HG03025 (cell line): ENCODE results near the gene KCNH2.

Experiments used
- ATAC-seq: cut with Tn5 transposase; IDR thresholded peaks from one replicate; pipeline ENCODE4 v1.9.1; 2021; ENCODE audit warnings: mild to moderate bottlenecking, moderate library complexity; ENCODE audit not compliant: unreplicated experiment, low FRiP score

Gene KCNH2

DNA sequence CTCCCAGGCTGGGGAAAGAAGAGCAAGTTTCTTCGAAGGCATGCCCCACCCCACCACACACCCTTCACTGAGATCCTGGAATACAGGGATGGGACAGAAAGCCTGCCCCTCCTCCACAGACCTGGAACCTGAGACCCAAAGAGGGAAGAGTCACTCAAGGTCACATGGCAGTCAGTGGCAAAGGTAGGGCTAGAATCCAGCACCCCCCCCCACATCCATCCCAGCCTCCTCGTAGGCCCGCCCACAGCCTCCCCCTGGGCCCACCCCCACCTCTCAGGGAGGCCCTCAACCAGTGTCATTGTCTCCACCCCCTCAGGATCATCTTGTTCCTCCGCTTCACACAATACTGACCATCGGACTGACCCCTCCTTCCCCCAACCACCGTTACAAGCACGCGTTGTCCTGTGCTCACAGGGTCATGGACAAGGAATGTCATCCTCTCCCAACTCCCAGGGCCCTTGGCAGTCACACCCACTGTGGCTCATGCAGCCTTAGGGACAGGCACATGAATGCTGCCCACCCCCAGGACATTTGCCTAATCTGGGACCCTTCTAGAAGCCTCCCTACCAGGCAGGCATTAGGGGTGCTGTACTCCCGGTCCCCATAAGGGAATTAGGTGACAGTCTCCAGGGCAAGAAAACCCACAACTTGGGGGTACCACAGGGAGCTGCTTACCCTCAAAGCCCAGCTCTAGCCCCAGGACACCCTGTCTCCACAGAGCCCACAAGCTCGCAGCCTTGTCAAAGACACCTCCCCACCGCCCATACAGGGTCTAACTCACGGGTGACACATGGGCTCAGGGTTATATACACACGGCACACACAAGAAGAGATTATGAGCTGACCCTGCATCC lies 1.4 kb downstream of the KCNH2 start:
- no peak for ATAC-seq

DNA sequence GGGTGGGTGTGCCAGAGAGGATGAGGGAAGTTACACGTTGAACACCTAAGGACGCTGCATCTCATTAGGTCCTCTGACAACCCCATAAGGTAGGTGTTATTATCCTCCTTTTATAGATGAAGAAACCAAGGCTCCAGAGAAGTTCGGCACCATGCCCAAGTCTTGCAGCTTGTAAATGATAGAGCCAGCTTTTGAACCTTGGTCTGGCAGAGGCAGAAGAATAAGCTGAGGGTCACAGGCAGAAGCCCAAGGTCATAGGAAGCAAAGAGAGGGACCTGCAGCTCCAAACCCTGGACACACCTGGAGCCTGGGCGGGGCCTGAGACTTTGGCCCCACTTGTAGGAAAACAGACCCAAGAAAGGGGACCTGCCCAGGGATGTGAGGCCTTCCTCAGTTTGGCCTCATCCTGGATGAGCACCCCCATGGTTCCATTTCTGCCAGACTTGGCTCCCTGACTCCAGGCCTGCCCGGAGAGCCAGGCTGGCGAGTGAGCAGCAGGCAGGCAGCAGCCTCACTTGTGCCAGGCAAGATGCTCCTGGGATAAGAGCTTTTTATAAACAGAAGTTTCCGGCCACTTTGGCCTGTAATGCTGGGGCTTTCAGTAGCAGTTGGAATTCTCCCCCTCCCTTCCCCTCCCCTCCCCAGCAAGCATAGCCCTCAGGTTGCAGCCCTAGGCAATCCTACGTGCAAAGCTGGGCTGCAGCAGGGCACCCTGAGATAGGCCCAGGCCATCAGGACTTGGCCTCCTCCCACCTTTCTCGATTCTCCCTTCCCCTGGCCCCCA lies 2.4 kb downstream of the KCNH2 start:
- ATAC-seq = no peak

DNA sequence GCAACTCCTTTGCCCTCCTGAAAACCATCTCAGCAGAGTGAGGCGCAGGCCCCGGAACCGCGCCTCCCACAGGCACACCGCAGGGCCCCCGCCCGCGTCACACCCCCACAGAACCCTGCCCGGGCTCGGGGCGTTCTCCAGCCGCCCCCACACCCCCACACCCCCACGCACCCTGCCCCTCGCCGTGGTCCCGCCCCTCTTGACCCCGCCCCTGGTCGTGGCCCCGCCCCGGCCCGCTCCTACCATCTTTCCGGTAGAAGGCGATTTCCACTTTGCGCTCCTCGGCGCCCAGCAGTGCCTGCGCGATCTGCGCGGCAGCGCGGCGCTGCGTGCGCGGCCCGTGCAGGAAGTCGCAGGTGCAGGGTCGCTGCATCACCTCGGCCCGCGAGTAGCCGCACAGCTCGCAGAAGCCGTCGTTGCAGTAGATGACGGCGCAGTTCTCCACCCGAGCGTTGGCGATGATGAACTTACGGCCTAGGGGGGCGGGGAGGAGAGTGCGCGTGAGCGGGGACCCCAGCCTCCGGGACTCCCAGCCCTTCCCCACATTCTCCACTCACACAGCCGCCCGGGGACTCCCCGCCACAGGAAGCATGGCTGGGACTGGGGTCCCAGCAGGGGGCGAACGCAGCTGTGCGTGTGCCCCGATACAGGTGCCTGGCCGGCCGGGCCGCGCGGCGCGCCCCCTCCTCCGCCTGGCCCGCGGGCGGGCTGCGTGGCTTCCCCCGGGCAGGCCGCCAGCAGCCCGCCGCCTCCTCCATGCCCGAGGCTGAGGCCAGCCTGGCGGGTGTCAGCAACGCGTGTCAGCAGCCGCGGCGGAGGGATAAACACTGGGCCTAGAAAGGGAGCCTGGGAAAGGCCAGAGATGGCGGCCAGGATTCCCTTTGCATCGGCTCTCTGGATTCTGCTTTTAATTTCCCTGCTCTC lies 3.4 kb downstream of the KCNH2 start:
- ATAC-seq = peak; percentile 55

GRCh38 chr7:150973571-150974451 lies 4.3 kb downstream of the KCNH2 start:
- ATAC-seq = no peak

- no peak for ATAC-seq
These were observed 5.4 kb downstream of the KCNH2 start for GRCh38 chr7:150972741-150973140.

GRCh38 chr7:150972023-150972468 lies 6.1 kb downstream of the KCNH2 start:
- ATAC-seq = no peak

GRCh38 chr7:150971242-150972022 lies 6.7 kb downstream of the KCNH2 start:
- ATAC-seq = no peak

GRCh38 chr7:150970424-150970823 lies 7.7 kb downstream of the KCNH2 start:
- ATAC-seq = no peak

DNA sequence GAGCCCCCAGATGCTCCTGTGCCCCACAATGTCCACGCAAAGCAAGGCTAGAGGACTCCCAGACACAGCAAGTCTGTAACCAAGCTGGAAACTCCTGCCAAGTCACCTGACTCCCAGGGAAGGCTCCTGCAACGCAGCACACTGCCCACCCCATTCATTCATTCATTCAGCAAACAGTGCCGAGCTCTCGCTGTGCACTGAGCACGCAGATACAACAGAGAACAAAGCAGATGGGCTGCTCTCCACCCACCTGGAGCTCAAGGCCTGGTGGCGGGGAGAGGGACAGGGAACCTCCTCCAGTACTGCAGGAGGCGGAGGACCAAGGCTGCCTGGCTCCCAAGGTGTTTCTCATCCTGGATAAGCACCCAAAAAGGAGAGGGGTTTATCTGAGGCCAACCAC lies 8.6 kb downstream of the KCNH2 start:
- ATAC-seq = no peak

- no peak for ATAC-seq
These were observed 9.3 kb downstream of the KCNH2 start for GRCh38 chr7:150968734-150969372.

- no peak for ATAC-seq
These were observed 9.9 kb downstream of the KCNH2 start for GRCh38 chr7:150968056-150968733.

DNA sequence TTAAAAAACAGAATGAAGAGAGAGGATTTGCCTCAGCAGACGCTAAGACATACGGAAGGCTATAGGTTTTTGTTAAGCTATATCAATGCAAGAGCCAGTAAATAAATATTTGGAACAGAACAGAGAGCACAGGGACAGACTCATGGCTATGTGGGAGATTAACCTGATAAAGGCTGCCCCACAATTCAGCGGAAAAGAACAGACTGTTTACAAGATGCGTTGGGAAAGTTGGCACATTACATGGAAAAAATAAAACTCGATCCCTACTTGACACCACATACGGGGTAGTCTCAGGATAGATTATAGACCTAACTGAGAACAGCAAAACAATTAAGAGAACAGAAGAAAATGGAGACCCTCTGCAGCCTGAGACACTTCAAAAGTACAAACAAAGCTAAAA lies 10.8 kb downstream of the KCNH2 start:
- no peak for ATAC-seq

DNA sequence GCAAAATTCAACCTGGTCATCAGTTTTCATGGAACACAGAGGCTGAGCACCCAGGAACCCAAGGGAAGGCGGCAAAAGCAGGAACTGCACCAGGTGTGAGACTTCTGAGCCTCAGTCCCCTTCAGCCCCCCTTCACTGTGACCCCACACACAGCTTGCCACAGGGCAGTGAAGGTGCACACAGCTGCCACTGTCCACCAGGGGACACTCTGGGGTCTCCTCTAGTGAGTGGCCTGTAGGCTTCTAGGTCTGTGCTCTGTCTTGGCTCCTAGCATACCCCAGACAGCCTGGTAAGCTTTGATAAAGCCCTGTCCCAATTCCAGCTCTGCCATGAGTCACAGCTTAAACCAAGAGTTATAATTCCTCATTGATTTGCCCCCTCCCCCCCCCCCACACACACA lies 12.1 kb downstream of the KCNH2 start:
- ATAC-seq = no peak

- ATAC-seq = no peak
These were observed 12.8 kb downstream of the KCNH2 start for GRCh38 chr7:150965273-150965830.

DNA sequence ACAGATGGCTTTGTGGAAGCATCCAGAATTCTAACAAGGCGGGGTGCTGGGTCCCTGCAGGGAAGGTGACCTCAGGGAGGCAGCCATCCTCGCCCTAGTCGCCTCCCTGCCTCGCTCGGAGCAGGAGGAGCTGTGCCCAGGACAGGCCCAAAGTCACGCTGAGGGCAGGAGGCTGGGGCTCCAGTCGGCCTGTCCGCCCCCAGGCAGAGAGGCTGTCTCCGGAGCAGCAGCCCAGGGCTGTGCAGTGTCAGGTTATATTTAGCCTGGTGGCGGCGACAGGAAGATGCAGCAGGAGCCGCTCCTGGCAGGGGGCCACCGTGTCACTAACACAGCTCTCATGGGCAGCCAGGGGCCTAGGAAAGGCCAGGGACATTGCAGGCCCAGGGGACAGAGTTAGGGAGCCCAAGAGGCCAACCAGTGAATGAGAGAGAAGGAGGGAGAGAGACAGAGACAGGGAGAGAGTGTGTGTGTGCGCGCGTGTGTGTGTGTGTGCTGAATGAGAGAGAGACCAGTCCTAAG lies 13.5 kb downstream of the KCNH2 start:
- no peak for ATAC-seq

- ATAC-seq = no peak
These were observed 14.2 kb downstream of the KCNH2 start for GRCh38 chr7:150963707-150964559.
